ENCODE results near the gene PIAS4.

The PIAS4 gene

DNA sequence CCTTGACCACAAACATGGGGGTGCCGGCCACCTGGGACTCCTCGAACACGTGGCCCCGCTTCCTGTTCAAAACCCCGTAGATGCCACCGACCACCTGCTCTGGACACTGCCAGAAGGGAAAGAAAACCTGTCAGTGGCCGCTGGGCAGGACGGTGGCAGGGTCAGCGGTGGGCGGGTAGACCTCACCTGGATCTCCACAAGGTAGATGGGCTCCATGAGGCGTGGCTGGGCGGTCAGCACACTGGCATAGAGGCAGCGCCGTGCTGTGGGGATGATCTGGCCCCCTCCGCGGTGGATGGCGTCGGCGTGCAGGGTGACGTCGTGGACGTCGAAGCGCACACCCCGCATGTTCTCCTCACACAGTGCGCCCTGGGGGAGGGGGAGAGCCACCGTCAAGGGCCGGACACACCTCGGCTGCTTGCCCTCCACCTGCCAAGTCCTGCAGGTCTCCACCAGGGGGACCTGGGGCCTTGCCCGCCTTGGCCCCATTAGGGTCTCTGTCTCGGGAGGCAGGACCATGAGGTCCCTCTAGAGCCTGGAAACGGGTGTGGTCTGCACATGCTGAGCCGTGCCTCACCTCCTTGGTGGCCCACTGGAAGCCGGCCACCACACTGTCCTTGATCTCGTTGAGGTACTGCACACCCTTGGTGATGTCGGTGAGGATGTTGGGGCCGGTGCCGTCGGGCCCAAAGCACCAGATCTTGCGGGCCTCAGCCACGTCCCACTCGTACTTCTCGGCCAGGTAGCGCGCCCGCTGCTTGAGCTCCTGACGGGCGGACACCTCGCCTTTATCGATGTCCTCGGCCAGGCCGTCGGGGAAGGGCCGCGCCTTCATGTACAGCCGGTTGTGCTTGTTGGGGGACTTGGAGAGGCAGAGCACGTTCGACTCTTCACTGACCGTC lies 30.0 kb upstream of the PIAS4 start:
- no peak for DNase-seq

DNA sequence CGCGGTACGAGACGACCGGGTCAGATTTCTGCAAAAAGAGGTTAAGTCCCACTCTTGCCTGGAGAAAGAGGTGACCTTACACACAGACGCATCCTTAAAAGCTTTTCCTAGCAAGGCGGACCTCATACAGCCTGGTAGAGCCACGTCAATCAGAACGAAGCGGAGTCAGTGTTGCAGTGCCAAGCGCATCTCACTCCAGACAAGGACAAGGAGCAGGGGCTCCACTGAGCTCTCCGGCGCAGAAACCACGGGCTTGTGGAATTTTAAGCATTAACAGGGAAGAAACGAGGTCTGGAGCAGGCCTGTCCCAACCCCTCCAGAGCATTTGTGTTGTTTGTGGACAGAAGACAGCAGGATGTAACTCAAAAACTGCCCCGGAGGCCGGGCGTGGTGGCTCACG lies 29.4 kb upstream of the PIAS4 start:
- DNase-seq, result no peak

GRCh38 chr19:3979289-3979673 lies 28.3 kb upstream of the PIAS4 start:
- no peak for DNase-seq

- DNase-seq, result no peak
These were observed 27.7 kb upstream of the PIAS4 start for GRCh38 chr19:3979674-3980352.

GRCh38 chr19:3980353-3981251 lies 26.9 kb upstream of the PIAS4 start:
- no peak for DNase-seq

DNA sequence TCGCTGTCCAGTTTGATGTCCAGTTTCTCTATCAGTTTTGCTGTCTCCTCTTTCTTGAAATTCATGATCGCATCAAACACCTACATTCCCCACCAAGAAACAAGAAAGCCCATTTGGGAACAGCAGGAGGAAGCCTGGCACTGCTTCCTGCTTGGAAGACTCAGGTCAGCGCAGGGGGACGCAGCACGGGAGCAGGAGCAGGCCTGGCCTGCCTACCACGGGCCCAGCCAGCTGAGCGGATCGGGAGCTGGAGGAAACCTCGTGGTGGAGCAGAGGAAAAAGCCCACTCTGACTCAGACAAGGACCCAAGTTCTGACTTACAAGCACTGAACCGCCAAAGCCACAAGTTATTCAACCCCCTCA lies 26.2 kb upstream of the PIAS4 start:
- DNase-seq, result no peak

DNA sequence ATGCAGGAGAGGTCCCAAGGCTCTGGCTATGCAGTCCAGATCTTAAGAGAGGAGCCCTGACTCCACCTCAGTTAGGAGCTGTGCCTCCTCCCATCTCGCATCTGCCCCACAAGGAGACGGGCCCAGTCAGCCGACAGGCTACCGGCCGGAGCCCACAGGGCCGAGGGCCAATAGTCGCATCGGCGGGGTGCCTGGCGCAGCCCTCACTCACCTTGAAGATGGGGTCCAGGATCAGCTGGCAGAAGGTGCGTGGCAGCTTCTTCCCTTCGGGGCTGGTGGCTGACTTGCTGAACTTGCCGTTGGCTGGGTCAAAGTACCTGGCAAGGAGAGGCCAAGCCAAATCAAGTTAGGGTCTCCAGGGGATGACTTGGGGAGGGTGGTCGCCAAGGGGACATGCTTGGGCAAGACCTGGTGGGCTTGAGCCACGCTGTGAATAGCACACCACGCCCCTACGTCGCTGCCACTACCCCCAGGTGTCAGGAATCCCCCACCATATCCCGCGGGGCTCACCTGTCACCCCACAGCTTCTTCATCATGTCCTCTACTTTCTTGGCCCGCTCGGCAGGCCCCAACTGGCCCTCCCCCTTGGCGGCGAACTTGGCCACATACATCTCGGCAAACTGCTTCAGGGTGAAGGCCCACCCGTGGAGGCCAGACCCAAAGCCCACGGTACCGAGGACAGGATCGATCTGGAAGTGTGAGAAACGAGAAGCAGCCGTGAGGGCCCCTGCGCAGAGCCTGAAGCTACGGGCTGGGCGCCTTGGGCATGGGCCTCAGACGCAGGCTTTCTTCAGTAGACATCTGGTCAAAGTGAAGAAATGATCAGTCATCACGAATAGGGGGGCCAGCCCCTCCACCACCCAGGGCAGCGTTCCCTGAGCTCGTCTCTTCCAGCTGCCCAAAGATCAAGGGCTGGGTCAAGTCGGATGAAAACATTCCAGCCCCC lies 25.5 kb upstream of the PIAS4 start:
- no peak for DNase-seq

- no peak for DNase-seq
These were observed 24.6 kb upstream of the PIAS4 start for GRCh38 chr19:3982701-3983541.

GRCh38 chr19:3983542-3983914 lies 24.0 kb upstream of the PIAS4 start:
- no peak for DNase-seq

- DNase-seq, result no peak
These were observed 23.5 kb upstream of the PIAS4 start for GRCh38 chr19:3983936-3984583.

DNA sequence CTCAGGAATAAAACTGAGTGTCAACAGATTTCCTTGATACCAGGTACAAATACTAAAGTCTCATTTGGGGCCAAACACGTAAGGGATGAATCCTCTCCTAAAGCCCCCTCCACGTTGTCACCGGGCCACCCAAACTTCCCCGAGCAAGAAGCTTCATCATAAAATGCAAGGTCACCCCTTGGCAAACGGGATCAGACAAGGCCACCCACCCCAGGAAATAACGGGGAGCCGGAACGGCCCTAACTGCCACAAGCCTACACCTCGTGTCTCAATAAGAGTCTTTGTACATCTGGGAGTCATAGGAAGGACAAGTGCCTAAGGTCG lies 23.0 kb upstream of the PIAS4 start:
- DNase-seq, result no peak

DNA sequence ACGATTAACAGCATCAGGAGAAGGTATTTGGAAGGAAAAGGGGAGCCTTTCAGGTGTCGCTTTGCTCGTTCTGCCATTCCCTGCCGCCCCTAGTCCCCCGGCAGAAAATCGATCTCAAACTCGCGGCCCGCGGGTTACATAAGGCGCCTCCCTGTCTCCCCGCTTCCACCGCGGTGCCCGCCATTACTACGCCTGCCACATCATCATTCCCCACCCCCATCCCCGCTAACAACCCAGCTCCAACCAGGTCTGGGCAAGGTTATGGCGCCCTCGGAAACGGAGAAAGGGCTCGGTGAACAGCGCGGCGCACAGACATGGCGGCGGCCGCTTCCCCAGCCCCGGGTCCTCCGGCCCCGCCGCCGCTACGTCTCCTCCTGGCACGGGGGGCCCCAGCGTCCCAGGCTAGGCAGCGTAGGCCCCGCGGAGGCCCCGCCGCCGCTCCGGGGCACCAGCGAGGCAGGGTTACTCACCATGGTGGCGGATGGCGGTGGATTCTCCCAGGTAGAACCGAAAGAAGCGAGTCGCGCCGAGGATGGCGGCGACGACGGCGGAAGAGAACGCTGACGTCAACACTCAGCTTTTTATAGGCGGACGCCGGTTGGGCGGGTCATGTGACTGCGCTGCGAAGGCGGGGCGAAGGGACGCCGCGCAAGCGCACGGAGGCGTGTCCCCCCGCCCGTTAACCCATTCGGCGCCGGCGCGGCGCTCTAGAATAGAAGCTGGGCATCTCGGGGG lies 22.5 kb upstream of the PIAS4 start, which contains the start of gene EEF2:
TSS of gene EEF2 (minus strand) at position 556 of the 735 bp plus-strand sequence. CDS start at position 473, 83 bp downstream.
- DNase-seq, result peak; percentile 72

GRCh38 chr19:3985643-3986259 lies 21.8 kb upstream of the PIAS4 start:
- peak; percentile 55 for DNase-seq

DNA sequence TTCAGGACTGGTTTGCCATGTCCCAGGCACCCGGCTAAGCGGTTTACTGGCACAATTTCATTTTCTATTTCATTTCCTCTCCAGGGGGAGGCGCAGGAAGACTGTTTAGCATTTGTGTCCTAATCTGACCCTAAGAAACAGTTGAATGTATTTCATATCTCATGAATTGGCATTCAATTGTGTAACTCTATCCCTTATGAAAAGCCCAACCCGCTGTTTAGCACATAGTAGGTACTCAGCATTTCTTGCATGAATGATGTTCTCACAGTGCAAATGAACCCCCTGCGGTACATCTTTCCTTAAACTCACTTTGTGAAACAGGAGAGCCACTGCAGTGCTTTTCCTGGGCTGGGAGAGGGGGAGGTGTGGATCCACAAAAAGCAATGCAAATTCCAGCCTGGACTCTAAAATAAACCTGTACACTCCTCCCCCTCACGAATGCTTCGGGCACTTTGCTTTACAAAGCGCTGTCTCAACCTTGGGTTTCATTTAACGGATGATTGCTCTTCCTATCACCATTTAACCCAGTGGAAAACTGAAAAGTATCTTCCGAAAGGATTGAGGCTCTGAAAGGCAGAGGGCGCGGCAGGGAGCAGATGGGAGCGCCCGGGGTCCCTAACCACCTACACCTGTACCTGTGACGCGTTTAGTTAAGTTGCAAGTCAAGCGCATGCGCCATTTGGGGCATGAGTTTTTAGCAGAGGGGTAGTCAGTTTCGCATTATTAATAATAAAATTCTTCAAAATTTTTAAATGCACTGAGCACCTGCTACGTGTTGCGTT lies 21.1 kb upstream of the PIAS4 start:
- DNase-seq, result peak; percentile 85

GRCh38 chr19:3987619-3988371 lies 19.7 kb upstream of the PIAS4 start:
- DNase-seq, result peak; percentile 79

GRCh38 chr19:3990815-3991117 lies 16.8 kb upstream of the PIAS4 start:
- no peak for DNase-seq

- no peak for DNase-seq
These were observed 11.9 kb upstream of the PIAS4 start for GRCh38 chr19:3995607-3996006.

Measured in NCI-H1694 treated with DMSO at 0.1 percent for 48 hours (cell line).